Fibroblast of villous mesenchyme (primary cell): ENCODE data around the gene CRYGA. TPM values are rescaled to one million over a fixed set of nuclear protein-coding genes. Genes with fewer than 3 reads are reported as not detected.

Experiments
- DNase-seq: peaks from one replicate; pipeline ENCODE4 v3.0.0-alpha.2; 2010; ENCODE audit warnings: low read depth
- H3K4me3 ChIP-seq: 2 replicates; pipeline ENCODE4 v1.5.1; 2011; ENCODE audit warnings: low read depth, mild to moderate bottlenecking, low read length
- total RNA-seq: library from RNA; depleted of rRNA; stranded (reverse); fragments of >200 nt; gene quantifications from 2 replicates; pipeline ENCODE4 v1.2.3, GENCODE V29; 2012
- TF ChIP-seq, protein P1 (sequence below): IDR thresholded peaks from 2 replicates; pipeline ENCODE4 v1.5.1; 2012; ENCODE audit warnings: low read depth, mild to moderate bottlenecking, low read length; ENCODE audit not compliant: insufficient read depth

CRYGA gene, protein sequence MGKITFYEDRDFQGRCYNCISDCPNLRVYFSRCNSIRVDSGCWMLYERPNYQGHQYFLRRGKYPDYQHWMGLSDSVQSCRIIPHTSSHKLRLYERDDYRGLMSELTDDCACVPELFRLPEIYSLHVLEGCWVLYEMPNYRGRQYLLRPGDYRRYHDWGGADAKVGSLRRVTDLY
- total RNA-seq: not detected in 2 replicates

GRCh38 chr2:208163489-208163888, at the start of gene CRYGA:
Gene CRYGA, minus strand, starts transcription at chr2:208163589. Its CDS starts 33 bp downstream, at chr2:208163556.
- no peak within 1 kb of the TSS for H3K4me3 ChIP-seq
- no peak for DNase-seq
- TF ChIP-seq, protein P1, sequence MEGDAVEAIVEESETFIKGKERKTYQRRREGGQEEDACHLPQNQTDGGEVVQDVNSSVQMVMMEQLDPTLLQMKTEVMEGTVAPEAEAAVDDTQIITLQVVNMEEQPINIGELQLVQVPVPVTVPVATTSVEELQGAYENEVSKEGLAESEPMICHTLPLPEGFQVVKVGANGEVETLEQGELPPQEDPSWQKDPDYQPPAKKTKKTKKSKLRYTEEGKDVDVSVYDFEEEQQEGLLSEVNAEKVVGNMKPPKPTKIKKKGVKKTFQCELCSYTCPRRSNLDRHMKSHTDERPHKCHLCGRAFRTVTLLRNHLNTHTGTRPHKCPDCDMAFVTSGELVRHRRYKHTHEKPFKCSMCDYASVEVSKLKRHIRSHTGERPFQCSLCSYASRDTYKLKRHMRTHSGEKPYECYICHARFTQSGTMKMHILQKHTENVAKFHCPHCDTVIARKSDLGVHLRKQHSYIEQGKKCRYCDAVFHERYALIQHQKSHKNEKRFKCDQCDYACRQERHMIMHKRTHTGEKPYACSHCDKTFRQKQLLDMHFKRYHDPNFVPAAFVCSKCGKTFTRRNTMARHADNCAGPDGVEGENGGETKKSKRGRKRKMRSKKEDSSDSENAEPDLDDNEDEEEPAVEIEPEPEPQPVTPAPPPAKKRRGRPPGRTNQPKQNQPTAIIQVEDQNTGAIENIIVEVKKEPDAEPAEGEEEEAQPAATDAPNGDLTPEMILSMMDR: no peak

GRCh38 chr2:208210688-208211451, 47.5 kb upstream of the CRYGA start:
- TF ChIP-seq, protein P1: no peak
- no peak for DNase-seq
- H3K4me3 ChIP-seq: no peak overlapping the region

- H3K4me3 ChIP-seq: no peak overlapping the region
- TF ChIP-seq, protein P1: no peak
- no peak for DNase-seq
Observed at GRCh38 chr2:208208335-208209085, 45.1 kb upstream of the CRYGA start.

- TF ChIP-seq, protein P1: no peak
- no peak overlapping the region for H3K4me3 ChIP-seq
- DNase-seq: no peak
Observed at GRCh38 chr2:208207769-208208168, 44.4 kb upstream of the CRYGA start.

GRCh38 chr2:208204166-208204565, 40.8 kb upstream of the CRYGA start:
- no peak overlapping the region for H3K4me3 ChIP-seq
- DNase-seq: no peak
- TF ChIP-seq, protein P1: no peak

DNA sequence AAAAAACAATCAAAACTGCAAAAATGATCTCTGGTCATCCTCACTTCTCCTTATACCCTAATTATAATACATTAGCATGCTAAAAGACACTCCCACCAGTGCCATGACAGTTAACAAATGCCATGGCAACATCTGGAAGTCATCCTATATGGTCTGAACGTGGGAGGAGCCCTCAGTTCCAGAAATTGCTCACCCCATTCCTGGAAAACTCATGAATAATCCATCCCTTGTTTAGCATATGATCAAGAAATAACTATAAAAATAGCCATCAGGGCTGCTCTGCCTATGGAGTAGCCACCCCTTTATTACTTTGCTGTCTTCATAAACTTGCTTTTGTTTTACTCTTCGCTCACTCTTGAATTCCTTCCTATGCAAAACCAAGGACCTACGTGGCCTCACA, 32.1 kb upstream of the CRYGA start:
- TF ChIP-seq, protein P1: no peak
- no peak for DNase-seq
- no peak overlapping the region for H3K4me3 ChIP-seq
